ENCODE measurements around the gene ZIK1.

The ZIK1 gene

DNA sequence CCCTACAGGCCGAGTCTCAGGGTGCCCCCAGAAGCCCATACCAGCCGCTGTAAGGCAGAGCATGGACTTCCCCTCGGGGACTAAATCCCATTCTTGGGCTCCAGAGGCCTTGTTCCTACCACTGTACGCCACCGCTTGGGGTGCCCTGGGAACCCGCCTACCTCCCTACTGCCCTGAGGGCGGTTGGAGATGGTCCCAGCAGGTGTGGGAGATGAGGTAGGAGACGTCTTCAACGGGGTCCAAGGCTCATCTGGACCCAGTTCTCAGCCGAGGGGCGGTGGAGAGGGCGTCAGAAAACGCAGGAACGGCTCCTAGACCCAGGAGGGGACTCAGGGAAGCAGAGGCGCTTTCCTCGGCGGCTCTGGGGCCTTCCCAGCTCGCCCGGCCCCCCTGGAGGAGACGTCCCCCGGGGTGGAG, 833 bp upstream of the ZIK1 start:
- H3K4me3 ChIP-seq (ENCODE audit: low read depth, low read length), result no peak overlapping the region
- TF ChIP-seq, protein P1, sequence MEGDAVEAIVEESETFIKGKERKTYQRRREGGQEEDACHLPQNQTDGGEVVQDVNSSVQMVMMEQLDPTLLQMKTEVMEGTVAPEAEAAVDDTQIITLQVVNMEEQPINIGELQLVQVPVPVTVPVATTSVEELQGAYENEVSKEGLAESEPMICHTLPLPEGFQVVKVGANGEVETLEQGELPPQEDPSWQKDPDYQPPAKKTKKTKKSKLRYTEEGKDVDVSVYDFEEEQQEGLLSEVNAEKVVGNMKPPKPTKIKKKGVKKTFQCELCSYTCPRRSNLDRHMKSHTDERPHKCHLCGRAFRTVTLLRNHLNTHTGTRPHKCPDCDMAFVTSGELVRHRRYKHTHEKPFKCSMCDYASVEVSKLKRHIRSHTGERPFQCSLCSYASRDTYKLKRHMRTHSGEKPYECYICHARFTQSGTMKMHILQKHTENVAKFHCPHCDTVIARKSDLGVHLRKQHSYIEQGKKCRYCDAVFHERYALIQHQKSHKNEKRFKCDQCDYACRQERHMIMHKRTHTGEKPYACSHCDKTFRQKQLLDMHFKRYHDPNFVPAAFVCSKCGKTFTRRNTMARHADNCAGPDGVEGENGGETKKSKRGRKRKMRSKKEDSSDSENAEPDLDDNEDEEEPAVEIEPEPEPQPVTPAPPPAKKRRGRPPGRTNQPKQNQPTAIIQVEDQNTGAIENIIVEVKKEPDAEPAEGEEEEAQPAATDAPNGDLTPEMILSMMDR (IDR thresholded peaks at IDR 0.05; ENCODE audit: low read depth, low read length, missing control alignments), result no peak
- in situ Hi-C loops (cut with HindIII; ENCODE audit: low pct_ligation_motif_present, low sequenced_read_pairs), result no loop called here
- no peaks in the 10 kb centered on the region for H3K27me3 ChIP-seq (replicated peaks)
- no peak for DNase-seq
- H3K36me3 ChIP-seq (replicated peaks), result no peaks in the 10 kb centered on the region
- no peak overlapping the region for H3K27ac ChIP-seq

DNA sequence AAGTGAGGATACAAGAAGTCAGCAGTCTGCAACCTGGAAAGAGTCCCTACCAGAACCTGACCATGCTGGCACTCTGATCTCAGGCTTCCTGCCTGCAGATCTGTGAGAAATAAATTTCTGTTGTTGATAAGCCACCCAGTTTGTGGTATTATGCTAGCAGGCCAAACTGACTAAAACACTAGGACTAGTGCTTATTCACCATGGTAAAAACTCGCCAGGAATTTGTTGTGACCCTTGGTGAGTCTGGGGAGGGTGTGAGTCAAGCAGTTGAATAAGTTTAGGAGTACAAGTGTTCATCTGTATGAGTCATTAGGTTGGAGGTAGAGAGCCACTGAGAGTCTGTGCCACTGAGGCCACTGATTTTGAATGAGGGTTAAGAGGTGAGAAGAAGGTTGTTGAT, 3.6 kb downstream of the ZIK1 start:
- TF ChIP-seq, protein P1 (IDR thresholded peaks at IDR 0.05; ENCODE audit: low read depth, low read length, missing control alignments), result no peak
- DNase-seq, result peak; percentile 83
- in situ Hi-C loops (cut with HindIII; ENCODE audit: low pct_ligation_motif_present, low sequenced_read_pairs), result no loop called here
- H3K27ac ChIP-seq, result peak overlapping the region; percentile 68
- no peaks in the 10 kb centered on the region for H3K27me3 ChIP-seq (replicated peaks)
- no peak overlapping the region for H3K4me3 ChIP-seq (ENCODE audit: low read depth, low read length)
- peaks cover 27% of the 10 kb centered on the region for H3K36me3 ChIP-seq (replicated peaks)

DNA sequence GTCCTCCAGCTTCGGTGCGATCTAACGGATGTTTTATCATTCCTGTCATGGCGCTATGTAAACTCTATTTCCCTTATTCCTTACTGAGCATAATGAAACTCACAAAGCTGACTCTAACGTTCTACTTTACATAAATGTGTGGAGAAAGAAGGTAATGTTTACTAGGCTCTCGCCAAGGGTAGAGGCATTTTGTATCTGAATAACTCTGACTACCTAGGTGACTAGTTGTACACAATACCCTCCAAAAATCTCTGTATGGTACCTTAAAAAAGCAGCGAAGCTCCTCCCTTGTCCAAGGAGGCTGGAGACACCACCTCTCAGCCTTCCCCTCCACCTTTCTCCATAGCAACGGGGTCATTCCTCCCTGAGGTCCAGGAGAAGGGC, 15.4 kb downstream of the ZIK1 start:
- peaks cover under 1% of the 10 kb centered on the region for H3K36me3 ChIP-seq (replicated peaks)
- H3K4me3 ChIP-seq (ENCODE audit: low read depth, low read length), result peak overlapping the region; percentile 84
- no peaks in the 10 kb centered on the region for H3K27me3 ChIP-seq (replicated peaks)
- TF ChIP-seq, protein P1 (IDR thresholded peaks at IDR 0.05; ENCODE audit: low read depth, low read length, missing control alignments), result no peak
- H3K27ac ChIP-seq, result no peak overlapping the region
- DNase-seq, result no peak
- in situ Hi-C loops (cut with HindIII; ENCODE audit: low pct_ligation_motif_present, low sequenced_read_pairs), result no loop called here

DNA sequence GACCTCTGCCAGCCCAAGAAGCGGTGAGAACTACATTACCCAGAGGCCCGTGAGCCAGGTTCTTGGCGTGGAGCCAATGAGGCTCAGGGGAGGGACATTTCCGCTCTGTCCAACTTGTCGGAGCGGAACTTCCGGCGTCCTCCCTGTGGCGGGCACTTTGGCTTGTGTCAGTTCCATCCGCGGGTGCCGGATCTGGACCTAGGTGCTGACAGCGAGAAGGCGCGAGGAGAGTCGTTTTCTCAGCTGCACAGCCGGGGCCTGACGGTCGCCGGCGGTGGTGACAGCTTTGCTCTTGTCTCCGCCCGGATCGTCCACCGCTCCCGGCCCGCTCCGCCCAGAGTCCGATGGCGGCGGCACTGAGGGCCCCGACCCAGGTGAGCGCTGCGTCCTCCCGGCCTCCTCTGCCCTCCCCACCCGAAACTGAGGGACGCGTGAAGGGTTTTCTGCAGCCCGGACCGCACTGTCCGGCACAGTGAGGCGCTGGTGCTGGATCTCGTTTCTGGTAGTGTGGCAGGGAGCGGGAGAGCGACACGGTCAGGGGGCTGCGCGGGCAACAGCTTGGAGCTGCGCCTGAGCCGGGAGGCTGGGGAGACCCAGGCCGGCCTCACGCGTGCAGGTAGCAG, 15.9 kb downstream of the ZIK1 start, which contains the start of gene ZNF530:
TSS of gene ZNF530 (plus strand) at position 125 of the 623 bp plus-strand sequence. CDS start 4,461 bp downstream, outside the sequence.
- Histone ChIP-seq H3K27me3 (replicated peaks) (no peaks in the 10 kb centered on the region), H3K36me3 (replicated peaks) (peaks cover 3% of the 10 kb centered on the region), H3K4me3 (ENCODE audit: low read depth, low read length) (peak within 1 kb of the TSS; percentile 84), H3K27ac (no peak within 1 kb of the TSS)
- DNase-seq, result peak; percentile 89
- in situ Hi-C loops (cut with HindIII; ENCODE audit: low pct_ligation_motif_present, low sequenced_read_pairs), result no loop called here
- TF ChIP-seq, protein P1 (IDR thresholded peaks at IDR 0.05; ENCODE audit: low read depth, low read length, missing control alignments), result peak; percentile 1

DNA sequence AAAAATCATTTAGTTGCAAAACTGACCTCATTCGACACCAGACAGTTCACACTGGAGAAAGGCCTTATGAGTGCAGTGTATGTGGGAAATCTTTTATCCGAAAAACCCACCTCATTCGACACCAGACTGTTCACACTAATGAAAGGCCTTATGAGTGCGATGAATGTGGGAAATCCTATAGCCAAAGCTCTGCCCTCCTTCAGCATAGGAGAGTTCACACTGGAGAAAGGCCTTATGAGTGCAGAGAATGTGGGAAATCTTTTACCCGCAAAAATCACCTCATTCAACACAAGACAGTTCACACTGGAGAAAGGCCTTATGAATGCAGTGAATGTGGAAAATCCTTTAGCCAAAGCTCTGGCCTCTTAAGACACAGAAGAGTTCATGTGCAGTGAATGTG, 23.0 kb downstream of the ZIK1 start:
- in situ Hi-C loops (cut with HindIII; ENCODE audit: low pct_ligation_motif_present, low sequenced_read_pairs), result no loop called here
- Histone ChIP-seq H3K36me3 (replicated peaks) (peaks cover 16% of the 10 kb centered on the region), H3K27me3 (replicated peaks) (no peaks in the 10 kb centered on the region), H3K4me3 (ENCODE audit: low read depth, low read length) (no peak overlapping the region), H3K27ac (no peak overlapping the region)
- TF ChIP-seq, protein P1 (IDR thresholded peaks at IDR 0.05; ENCODE audit: low read depth, low read length, missing control alignments), result no peak
- no peak for DNase-seq

DNA sequence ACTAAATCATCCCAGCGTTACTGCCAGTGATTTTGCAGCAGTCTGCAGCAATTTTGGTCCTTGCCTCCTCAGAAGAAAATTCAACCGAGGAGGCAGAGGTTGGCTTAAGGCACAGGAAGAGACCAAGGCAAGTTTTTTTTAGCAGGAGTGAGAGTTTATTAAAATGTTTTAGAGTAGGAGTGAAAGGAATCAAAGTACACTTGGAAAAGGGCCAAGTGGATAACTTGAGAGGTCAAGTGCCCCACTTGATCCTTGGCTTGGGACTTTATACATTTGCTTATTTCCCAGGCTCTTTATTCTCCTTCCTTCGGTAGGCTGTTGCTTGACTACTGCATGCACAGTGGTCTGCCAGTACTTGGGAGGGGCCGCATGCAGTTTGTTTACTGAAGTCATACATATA, 27.2 kb downstream of the ZIK1 start:
- TF ChIP-seq, protein P1 (IDR thresholded peaks at IDR 0.05; ENCODE audit: low read depth, low read length, missing control alignments), result no peak
- H3K4me3 ChIP-seq (ENCODE audit: low read depth, low read length), result no peak overlapping the region
- peaks cover 12% of the 10 kb centered on the region for H3K36me3 ChIP-seq (replicated peaks)
- in situ Hi-C loops (cut with HindIII; ENCODE audit: low pct_ligation_motif_present, low sequenced_read_pairs), result no loop called here
- H3K27me3 ChIP-seq (replicated peaks), result no peaks in the 10 kb centered on the region
- H3K27ac ChIP-seq, result no peak overlapping the region
- no peak for DNase-seq

Data from brain microvascular endothelial cell (primary cell).